GM21786 (cell line): ENCODE data around the gene IFNG.

Source experiments
- ATAC-seq: cut with Tn5 transposase; IDR thresholded peaks from one replicate; pipeline ENCODE4 v1.9.1; 2021; ENCODE audit not compliant: unreplicated experiment

The IFNG gene

DNA sequence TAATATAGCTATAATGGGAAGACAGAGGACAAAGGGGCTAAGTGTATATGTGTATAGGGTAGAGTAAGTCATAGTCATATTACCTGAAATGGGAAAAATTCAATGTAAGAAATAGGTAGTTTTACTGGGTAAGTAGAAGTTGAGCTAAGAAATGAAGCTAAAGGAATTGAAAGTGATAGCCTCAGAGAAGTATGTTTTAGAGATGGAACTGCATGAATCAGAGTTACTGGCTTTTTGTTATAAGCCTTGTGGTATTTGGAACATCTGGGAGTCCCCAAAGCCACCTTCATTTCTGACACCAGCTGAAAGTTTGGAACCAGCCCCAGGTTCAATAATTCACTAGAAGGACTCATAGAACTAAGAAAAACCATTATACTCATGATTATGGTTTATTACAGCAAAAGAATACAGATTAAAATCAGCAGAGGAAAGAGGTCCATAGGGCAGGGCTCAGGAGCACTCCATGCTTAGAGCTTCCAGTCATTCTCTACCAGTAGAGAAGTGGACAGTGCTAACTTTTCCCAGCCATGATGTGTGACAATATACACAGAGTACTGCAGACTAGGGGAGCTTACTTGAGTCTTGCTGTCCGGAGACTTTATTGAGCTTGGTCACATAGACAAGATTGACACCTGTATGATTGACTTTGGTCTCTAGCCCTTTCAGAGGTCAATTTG lies 9.8 kb upstream of the IFNG start:
- no peak for ATAC-seq

DNA sequence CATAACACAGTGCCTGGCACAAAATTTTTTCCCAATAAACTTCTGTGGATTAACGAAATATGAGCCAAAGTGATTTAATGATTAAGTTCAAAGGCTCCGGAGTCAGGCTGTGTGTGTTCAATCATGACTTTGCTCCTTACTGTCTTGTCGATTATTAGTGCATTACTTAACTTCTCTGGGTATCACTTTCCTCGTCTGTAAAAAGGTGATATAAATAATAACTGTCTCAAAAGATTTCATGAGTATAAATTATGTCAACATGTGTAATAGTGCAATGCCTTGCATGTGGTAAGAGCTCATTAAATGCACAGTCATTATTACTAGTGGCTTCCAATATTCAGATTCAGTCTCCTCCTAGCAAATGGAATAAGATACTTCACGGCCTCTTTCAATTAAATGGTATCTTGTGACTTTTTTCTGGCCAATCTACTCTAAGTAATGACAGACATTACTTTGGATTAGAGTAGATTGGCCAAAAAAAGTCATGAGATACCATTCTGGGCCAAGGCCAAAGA lies 6.8 kb upstream of the IFNG start:
- ATAC-seq = no peak

DNA sequence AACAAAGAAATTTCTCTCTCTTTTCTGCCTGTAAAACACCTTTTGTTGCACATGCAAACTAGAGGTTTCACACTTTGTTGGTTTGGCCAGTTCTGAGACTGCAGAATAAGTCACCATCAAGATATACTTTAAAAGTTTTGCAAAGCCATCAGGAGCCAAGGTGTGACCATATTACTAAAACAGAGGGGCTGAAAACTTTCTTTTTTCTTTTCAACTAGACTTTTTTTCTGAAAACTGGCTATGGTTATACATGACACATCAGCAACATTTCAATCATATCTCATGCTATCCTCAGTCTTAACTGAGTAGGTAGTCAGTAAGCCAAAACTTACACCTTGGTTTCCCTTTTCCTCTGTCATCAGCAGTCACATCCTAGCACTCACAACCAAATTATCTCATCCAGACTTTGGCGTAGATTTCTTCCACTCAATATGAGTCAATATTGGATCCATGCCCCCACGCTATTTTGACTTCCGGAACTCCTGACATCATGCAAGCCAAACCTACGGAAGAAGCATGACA lies 4.1 kb upstream of the IFNG start:
- peak; percentile 75 for ATAC-seq

DNA sequence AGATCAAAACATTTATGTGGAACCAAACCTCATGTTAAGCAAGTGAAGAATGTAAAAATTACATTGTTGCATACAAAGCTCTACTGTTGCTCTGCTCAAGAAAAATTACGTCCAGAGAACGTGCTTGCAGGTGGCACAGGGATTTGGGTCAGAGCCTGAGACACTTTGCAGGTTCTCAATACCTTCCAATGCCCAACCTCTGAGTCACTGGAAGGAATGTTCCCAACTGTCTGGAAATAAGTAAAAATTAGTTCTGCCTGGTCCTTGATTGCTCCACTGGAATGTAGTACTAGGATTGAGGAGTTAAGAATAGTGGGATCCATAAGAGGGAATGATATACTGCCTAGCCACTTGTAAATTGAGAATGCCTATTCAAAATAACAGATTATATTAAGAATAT lies 2.8 kb upstream of the IFNG start:
- no peak for ATAC-seq

DNA sequence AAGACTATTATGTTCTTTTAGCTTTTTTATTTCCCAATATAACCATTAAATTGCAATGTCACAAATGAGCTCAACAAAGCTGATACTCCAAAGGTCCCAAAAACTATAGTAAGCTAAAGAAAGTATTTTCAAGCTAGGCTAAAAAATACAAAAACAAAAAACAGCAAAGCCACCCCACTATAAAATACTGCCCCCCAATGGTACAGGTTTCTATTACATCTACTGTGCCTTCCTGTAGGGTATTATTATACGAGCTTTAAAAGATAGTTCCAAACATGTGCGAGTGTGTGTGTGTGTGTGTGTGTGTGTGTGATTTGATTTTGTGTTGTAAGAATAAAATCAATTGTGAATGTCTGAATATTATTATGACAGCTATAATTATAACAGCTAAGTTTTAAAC lies 1.1 kb downstream of the IFNG start:
- no peak for ATAC-seq

DNA sequence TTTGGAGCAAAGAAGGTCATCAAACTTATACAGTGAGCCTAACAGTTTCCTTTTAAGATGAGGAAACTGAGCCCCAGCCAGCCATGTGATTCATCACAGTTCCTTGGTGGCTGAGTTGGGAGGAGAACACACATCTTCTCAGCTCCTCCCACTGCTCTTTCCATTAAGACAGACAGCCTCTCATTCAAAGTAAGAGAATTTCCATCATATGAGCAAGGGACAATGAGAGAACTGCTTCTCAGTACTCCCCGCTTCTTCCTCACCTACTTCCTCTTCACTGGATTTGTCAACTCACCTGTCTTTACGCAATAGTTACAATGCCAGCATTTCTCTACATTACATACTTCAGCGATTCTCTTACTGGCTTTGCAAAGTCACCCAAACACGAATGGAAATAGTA lies 2.2 kb downstream of the IFNG start:
- ATAC-seq = no peak

DNA sequence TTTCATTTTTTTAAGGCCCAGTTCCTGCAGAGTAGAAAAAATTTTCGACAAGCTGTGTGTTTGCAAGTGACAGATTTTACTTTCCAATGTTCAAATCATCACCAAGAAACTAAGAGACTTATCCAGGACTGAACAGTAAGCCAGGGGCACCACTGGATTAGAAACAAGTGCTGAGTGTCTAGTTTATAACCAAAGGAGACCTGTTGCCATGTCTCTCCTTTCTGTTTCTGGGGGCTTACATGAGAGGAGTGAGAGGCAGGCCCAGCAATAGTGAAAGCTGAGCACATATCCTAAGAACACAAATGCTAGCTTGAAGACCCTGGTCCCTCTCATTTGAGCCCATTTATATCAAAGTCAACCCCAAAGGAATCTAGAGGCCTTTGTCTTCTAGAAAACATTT lies 2.9 kb downstream of the IFNG start:
- no peak for ATAC-seq

DNA sequence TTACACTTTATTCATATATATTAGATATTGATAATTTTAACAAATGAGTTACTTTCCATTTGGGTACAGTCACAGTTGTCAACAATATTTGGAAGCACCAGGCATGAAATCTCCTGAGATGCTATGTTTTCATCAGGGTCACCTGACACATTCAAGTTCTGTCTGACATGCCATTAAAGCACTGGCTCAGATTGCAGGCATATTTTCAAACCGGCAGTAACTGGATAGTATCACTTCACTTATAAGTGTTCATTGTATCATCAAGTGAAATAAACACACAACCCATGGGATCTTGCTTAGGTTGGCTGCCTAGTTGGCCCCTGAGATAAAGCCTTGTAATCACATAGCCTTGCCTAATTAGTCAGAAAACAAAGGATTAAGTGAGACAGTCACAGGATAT lies 4.8 kb downstream of the IFNG start:
- no peak for ATAC-seq

DNA sequence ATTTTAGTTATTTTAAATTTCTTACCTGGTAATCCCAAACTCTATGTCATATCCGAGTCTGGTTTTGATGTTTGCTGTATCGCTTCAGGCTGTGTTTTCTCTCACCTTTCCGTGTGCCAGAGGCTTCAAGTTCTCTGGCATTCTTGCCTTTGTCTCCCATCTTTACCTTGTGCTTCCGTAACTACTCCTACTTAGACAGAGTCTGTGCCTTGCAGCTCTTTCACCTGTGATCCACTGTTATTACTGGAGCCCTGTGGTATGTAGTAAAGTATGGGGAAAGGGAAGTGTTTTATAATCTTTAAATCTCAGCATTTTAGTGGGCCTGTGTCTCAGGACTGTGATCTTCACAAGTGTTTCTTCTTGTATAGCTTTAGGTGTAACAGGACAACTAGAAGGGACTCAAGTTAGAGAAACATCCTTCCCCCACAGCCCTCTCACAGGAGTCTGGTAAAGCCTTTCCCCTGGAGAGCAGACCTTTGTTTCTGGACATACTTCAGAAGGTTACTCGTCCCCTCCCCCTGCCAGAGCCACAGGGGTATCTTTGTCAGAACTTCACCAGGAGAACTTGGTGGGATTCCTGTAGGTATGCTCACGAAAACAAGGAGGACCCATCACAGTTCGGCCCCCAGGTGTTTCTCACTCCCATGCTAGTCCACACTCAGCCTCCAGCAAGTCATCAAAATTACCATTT lies 11.1 kb downstream of the IFNG start:
- ATAC-seq = no peak

DNA sequence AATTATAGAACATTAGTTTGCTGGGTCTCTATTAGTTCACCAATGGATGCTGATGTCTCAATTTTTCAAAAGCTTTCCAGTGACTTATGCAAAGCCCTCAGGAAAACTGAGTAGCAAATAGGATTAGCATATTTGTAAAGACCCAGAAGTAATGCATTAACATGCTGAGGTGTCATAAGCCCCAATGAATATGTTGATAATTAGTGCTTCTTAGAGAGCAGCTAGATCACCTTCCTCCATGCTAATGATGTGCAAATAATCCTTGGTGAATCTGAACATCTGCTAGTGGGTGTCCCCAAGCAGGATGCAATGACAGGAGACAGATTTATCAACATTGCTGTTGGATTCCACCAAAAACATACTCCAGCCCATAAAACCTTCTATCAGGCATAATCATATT lies 19.0 kb downstream of the IFNG start:
- no peak for ATAC-seq

DNA sequence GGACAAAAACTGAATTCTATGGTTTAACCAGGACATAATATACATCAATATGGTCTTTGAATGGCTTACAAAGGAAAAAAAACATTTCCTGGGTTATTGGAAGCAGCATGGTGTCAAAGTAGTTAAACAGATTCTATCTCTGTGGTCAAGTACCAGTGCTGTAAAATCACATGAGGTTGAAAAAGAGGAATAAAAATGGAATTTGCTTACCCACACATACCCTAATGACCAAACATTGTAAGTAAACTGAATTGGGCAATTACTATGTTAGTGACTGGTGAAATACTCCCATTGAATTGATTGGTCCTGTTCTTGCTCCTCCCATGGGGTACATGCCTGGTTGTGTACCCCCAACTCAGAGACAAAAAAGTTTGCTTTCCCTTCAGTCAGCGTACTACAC lies 19.6 kb downstream of the IFNG start:
- ATAC-seq = no peak

DNA sequence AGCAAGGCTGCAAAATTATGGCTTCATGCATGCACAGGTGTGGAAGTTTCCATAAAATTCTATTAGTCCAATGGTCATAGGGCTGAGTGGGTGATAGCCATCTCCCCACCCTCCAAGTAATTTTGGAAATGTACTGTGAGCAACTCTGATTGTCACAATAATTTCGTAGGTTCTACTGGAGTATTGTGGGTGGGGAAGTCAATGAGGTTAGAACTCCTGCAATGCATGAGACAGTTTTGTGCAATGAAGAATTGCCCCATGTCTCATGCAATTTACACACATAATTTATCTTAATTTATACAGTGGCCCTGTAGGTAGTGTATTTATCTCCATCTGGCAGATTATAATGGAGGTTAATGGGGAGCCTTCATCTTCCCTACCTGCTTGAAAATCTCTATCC lies 20.5 kb downstream of the IFNG start:
- no peak for ATAC-seq

DNA sequence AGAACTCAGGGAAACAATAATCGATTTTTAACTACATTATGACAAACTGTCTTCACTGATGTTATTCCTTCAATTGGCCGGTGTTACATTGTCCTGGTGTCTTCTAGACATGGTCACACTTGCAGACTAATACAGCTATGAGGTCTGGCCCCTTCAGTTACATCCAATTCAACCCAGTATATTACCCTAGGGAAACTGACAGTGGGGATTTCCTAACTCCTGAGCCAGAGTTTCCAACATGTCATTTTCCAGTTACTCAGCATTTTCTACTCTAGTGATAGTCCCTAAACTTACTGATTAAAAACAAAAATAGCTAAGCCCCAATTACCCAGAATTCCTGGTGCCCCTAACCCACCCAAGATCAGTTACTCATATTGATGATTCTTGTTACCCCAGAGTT lies 21.1 kb downstream of the IFNG start:
- ATAC-seq = no peak

DNA sequence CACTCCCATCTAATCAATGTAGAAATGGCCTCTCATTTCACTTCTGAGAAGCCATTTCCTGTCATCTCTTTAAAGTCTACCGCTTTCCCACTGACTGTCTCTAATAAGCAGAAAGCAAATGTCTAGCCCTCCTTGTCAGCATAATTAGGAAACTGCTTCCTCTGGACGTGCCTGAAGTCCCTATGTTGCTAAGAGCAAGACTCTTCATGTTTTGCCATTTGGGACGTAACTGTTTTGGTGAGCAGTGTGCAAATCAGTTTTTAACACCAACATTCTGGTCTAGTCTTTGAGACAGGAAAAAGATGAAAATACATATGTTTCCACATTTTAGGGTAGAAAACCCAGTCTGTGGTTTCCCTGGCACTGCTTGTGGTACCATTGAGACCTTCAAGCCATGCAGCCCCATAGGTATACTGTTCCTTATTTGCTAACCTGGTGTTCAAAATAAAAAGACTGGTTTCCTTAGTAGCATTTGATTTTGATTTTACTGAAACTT lies 22.2 kb downstream of the IFNG start:
- ATAC-seq = no peak

DNA sequence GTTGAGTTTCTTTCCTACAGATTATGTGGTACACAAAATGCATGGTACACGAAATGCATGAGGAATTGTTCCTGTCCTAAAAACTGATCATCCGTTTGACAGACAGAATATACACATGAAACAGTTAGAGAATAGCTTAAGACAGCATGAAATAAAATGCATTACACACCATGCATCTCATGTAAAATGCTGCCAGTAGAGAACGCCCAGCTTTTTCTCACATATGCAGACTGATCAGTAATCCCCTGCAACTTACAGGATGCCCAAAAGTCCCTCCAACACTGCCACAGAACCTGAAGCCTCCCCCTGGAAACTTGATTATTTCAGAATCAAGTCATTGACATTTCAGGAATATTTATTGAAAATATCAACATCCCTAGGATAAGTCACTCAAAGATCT lies 24.0 kb downstream of the IFNG start:
- no peak for ATAC-seq

DNA sequence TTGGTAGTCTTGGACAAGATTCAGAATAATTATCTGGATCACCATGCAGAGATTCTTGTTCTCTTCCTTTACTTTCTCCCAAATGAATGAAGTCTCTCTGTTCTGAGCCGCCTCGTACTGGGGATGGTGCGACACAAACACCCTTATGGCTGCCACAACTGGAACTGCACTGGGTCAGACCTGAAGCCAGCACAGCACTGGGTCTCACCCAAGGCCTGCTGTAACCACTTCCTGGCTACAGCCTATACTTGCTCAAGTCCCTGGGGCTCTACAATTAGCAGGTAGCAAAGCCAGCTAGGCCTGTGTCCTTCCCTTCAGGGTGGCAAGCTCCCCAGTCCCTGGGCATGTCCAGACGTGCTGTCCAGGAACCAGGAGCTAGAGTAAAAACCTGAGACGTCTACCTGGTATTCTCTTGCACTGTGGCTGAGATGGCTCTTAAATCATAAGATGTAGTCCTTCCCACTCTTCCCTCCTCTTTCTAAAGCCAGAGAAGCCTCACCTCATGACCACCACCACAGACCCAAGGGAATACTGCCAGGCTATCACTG lies 27.6 kb downstream of the IFNG start:
- no peak for ATAC-seq

DNA sequence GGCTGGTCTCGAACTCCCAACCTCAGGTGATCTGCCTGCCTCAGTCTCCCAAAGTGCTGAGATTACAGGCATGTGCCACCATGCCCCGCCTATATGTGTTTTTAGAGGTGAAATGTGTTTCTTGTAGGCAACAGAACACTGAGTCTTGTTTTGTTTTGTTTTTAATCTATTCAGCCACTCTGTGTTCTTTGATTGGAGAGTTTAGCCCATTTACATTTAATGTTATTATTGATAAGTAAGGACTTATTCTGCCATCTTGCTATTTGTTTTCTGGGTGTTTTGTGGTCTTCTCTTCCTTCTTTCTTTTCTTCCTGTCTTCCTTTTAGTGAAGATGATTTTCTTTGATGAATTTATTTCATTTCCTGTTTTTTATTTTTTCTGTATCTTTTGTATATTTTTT lies 29.6 kb downstream of the IFNG start:
- no peak for ATAC-seq

DNA sequence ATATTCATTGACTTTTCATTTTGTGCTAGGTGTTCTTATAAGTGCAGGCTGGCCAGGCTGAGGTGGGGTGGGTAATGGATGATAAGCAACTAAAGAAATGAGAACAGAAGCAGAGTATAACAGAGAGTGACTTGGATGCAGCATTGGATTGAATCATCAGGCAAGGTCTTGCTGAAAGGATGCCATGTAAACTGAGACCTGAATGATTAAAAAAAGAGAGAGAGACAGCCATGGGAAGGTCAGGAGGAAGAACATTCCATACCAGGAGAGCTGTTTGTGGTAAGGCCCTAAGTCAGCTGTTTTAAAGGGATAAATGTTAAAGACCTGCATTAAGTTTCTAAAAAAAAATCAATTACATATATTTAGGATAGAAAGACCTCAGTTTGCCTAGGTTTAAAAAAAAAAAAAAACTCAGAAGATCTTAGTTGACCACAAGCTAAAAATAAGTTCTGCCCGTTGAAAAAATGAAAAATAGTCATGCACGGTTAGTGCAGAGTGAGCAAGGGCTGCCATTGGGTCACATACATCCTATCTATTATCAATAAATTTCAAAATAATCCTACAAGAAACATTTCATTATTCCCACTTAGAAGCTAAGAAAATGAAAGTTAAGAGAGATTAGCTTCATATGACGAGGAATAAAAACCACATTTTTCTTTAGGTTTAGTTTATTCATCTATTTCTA lies 37.2 kb downstream of the IFNG start:
- no peak for ATAC-seq

DNA sequence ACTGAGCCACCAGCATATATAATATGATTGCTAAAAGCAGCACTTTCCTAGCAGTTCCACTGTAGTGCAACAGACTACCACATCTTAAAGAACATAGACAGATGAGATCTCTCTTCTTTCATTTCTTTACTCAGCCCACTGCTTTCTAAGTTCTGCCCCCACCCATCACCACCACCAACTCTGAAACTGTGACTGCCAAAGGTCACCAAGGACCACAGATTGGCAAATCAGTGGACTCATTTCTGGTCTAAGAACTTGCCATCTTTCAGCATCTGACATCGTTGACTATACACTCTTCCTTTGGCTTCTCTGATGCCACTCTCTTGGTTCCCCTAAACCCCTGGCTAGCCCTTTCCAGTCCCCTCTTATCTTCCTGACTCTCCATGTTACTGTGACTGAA lies 38.4 kb downstream of the IFNG start:
- ATAC-seq = no peak

DNA sequence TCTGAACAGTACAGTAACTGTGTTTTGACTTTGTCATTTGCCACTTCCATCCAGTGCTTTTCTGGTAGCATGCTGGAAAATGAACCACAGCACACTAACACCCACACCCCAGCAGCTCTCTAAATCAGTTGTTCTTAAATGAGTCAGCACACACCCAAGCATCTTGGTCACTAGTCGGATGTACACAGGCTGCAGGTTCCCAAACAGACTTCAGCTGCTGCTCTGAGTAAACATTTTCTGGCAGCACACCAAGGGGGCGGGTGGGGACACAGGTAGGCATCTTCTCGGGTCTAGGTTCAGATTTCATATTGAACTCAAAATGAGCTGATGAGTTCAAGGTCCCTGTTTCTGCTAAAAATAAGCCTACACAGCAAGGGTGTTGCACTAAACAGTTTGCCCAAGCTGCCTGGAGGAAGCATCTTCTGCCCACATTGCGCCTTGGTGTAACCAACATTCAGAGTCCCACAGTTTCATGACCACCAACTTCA lies 39.8 kb downstream of the IFNG start:
- ATAC-seq = peak; percentile 92

DNA sequence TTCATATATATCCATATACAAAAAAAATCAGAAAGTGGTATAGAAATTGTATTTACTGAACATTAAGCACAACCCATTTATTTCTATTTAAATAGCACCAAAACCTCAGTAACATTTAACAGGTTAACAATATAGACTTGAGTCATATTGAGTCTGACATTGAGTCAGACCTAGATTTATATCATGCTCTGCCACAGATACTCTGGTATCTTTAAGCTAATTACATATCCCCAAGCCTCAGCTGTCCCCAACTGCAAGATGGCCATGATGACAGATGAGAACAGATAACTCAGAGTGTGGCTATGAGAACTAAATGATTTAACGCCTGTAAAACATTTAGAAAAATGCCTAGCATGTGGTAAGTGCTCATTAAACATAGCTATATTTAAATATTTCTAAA lies 40.3 kb downstream of the IFNG start:
- peak; percentile 43 for ATAC-seq
